HepG2 (cell line): Measurements from ENCODE around the gene MYO18B.

Experiments
- KAT8 ChIP-seq: IDR thresholded peaks from 2 replicates; pipeline ENCODE4 v1.6.1; 2016; ENCODE audit warnings: missing genetic modification reagents, missing compliant biosample characterization
- NR2F1 ChIP-seq, 2 experiments: fragments of 450-650 bp in 1 of 2; formaldehyde crosslinking in 1 of 2; IDR thresholded peaks; 2 replicates each; pipeline versions ENCODE4 v1.5.0 to v1.6.1; 2016 to 2020; ENCODE audit warnings: mild to moderate bottlenecking in 1 of 2, missing compliant biosample characterization in 1 of 2, missing genetic modification reagents in 1 of 2, moderate library complexity in 1 of 2
- ZNF773 ChIP-seq: sonication (generic); formaldehyde crosslinking; IDR thresholded peaks from 2 replicates; pipeline ENCODE4 v1.4.0; 2020; ENCODE audit warnings: missing genetic modification reagents, borderline replicate concordance

GRCh38 chr22:25765016-25765367, 23.0 kb downstream of the MYO18B start:
- TF ChIP-seq KAT8 (no peak), ZNF773 (CRISPR knock-in tag) (no peak), NR2F1 (CRISPR knock-in tag; IDR thresholded peaks at IDR 0.05) (no peak)
